K562 (cell line): ENCODE measurements around the gene SYNJ2.

ENCODE experiments used
- BHLHE40 ChIP-seq: IDR thresholded peaks from 2 replicates; pipeline ENCODE4 v1.6.1; 2011; ENCODE audit warnings: low read length, improper control_type of control experiment
- CBX2 ChIP-seq: fragments of 200-600 bp; sonication (generic); IDR thresholded peaks from one replicate; pipeline ENCODE4 v1.6.1; 2012; ENCODE audit warnings: mild to moderate bottlenecking, low read length, inconsistent platforms; ENCODE audit not compliant: insufficient read depth, poor library complexity, severe bottlenecking
- CBX5 ChIP-seq: IDR thresholded peaks from 2 replicates; pipeline ENCODE4 v1.6.1; 2014; ENCODE audit warnings: low read depth, borderline replicate concordance
- EZH2 ChIP-seq: IDR thresholded peaks from 2 replicates; pipeline ENCODE4 v1.6.1; 2012; ENCODE audit warnings: low read depth, mild to moderate bottlenecking, inconsistent platforms, low read length, borderline replicate concordance
- FOS ChIP-seq: IDR thresholded peaks from 3 replicates; pipeline ENCODE4 v1.6.1; 2011; ENCODE audit not compliant: insufficient read length; ENCODE audit errors: extremely low read depth
- MEF2A ChIP-seq: IDR thresholded peaks from 2 replicates; pipeline ENCODE4 v1.6.1; 2011; ENCODE audit warnings: low read depth, mild to moderate bottlenecking, low read length, moderate library complexity; ENCODE audit not compliant: control insufficient read depth
- NCOR1 ChIP-seq: fragments of 450-650 bp; IDR thresholded peaks from 2 replicates; pipeline ENCODE4 v1.6.1; 2016; ENCODE audit warnings: mild to moderate bottlenecking, moderate library complexity
- SMC3 ChIP-seq: conservative IDR thresholded peaks from 2 replicates; pipeline ENCODE4 v1.6.1; 2011; ENCODE audit warnings: low read depth, low read length, improper control_type of control experiment; ENCODE audit not compliant: insufficient read depth
- TF ChIP-seq, protein P1 (sequence below), 2 experiments: fragments of 450-650 bp; formaldehyde crosslinking in 1 of 2; IDR thresholded peaks; 2 replicates each; pipeline versions ENCODE4 v1.4.0 to v1.6.1; 2014 to 2020; ENCODE audit warnings: mild to moderate bottlenecking in 2 of 2, borderline replicate concordance in 1 of 2, low read depth in 1 of 2
- TF ChIP-seq, protein P2 (sequence below): fragments of 150-350 bp; IDR thresholded peaks from 2 replicates; pipeline ENCODE4 v1.6.1; 2014; ENCODE audit warnings: low read depth, mild to moderate bottlenecking, low read length, borderline replicate concordance

DNA sequence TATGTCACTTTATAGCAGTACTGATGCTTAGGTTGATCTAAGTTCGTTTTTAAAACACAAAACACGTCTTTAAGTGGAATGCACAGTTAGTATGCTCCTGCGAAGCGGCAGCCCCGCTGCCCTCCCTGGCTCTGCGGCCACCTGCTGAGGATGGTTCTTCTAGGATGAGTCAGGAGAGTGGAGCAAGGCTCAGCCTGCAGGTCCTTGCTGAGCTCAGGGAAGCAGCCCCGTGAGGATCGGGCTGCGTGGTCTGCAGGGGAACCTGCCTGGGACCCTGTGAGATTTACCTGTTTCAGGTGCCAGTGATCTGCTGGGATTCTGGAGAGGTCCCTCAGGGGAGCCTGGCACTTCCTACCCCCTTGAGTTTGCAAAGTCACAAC is 57.5 kb downstream of the SYNJ2 start:
- TF ChIP-seq FOS (no peak), EZH2 (no peak), BHLHE40 (no peak), SMC3 (no peak), NCOR1 (no peak), CBX2 (no peak), MEF2A (no peak), CBX5 (no peak)
- TF ChIP-seq, protein P1, sequence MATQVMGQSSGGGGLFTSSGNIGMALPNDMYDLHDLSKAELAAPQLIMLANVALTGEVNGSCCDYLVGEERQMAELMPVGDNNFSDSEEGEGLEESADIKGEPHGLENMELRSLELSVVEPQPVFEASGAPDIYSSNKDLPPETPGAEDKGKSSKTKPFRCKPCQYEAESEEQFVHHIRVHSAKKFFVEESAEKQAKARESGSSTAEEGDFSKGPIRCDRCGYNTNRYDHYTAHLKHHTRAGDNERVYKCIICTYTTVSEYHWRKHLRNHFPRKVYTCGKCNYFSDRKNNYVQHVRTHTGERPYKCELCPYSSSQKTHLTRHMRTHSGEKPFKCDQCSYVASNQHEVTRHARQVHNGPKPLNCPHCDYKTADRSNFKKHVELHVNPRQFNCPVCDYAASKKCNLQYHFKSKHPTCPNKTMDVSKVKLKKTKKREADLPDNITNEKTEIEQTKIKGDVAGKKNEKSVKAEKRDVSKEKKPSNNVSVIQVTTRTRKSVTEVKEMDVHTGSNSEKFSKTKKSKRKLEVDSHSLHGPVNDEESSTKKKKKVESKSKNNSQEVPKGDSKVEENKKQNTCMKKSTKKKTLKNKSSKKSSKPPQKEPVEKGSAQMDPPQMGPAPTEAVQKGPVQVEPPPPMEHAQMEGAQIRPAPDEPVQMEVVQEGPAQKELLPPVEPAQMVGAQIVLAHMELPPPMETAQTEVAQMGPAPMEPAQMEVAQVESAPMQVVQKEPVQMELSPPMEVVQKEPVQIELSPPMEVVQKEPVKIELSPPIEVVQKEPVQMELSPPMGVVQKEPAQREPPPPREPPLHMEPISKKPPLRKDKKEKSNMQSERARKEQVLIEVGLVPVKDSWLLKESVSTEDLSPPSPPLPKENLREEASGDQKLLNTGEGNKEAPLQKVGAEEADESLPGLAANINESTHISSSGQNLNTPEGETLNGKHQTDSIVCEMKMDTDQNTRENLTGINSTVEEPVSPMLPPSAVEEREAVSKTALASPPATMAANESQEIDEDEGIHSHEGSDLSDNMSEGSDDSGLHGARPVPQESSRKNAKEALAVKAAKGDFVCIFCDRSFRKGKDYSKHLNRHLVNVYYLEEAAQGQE (IDR thresholded peaks at IDR 0.05; ENCODE audit: borderline replicate concordance): no peak
- TF ChIP-seq, protein P1 (CRISPR knock-in tag; IDR thresholded peaks at IDR 0.05; ENCODE audit: low read depth): no peak
- TF ChIP-seq, protein P2, sequence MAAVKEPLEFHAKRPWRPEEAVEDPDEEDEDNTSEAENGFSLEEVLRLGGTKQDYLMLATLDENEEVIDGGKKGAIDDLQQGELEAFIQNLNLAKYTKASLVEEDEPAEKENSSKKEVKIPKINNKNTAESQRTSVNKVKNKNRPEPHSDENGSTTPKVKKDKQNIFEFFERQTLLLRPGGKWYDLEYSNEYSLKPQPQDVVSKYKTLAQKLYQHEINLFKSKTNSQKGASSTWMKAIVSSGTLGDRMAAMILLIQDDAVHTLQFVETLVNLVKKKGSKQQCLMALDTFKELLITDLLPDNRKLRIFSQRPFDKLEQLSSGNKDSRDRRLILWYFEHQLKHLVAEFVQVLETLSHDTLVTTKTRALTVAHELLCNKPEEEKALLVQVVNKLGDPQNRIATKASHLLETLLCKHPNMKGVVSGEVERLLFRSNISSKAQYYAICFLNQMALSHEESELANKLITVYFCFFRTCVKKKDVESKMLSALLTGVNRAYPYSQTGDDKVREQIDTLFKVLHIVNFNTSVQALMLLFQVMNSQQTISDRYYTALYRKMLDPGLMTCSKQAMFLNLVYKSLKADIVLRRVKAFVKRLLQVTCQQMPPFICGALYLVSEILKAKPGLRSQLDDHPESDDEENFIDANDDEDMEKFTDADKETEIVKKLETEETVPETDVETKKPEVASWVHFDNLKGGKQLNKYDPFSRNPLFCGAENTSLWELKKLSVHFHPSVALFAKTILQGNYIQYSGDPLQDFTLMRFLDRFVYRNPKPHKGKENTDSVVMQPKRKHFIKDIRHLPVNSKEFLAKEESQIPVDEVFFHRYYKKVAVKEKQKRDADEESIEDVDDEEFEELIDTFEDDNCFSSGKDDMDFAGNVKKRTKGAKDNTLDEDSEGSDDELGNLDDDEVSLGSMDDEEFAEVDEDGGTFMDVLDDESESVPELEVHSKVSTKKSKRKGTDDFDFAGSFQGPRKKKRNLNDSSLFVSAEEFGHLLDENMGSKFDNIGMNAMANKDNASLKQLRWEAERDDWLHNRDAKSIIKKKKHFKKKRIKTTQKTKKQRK: no peak
